Omental fat pad (tissue), 4 donors: ENCODE measurements around the gene DNASE2B. TPM values are rescaled to one million over a fixed set of nuclear protein-coding genes. Genes with fewer than 3 reads are reported as not detected.
A peak's percentile ranks its signal among the peaks of the same experiment; 100 is the strongest.

ENCODE experiments used
- ATAC-seq: fragments of 150-250 bp; one replicate; pipeline ENCODE4 v1.9.1; 2016; ENCODE audit warnings: mild to moderate bottlenecking, moderate library complexity; ENCODE audit not compliant: low FRiP score
- DNase-seq: peaks from one replicate; pipeline ENCODE4 v3.0.0-alpha.2; 2019; ENCODE audit warnings: low spot score
- total RNA-seq, 4 donors: library from RNA; depleted of rRNA; stranded (reverse); fragments of >200 nt; gene quantifications; one replicate each; pipeline ENCODE4 v1.1.0, GENCODE V29; 2016
- TF ChIP-seq, protein P1 (sequence below), 3 donors: fragments of 450-650 bp; IDR thresholded peaks; one replicate each; pipeline ENCODE4 v1.5.1; 2016 to 2017; ENCODE audit warnings: antibody characterized with exemption in 3 of 3, mild to moderate bottlenecking in 3 of 3, moderate library complexity in 2 of 3

DNASE2B gene, protein sequence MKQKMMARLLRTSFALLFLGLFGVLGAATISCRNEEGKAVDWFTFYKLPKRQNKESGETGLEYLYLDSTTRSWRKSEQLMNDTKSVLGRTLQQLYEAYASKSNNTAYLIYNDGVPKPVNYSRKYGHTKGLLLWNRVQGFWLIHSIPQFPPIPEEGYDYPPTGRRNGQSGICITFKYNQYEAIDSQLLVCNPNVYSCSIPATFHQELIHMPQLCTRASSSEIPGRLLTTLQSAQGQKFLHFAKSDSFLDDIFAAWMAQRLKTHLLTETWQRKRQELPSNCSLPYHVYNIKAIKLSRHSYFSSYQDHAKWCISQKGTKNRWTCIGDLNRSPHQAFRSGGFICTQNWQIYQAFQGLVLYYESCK
- 1 to 10 TPM in 2 of 4 donors, not detected in 2; 1.3 to 9.7 TPM for total RNA-seq

DNA sequence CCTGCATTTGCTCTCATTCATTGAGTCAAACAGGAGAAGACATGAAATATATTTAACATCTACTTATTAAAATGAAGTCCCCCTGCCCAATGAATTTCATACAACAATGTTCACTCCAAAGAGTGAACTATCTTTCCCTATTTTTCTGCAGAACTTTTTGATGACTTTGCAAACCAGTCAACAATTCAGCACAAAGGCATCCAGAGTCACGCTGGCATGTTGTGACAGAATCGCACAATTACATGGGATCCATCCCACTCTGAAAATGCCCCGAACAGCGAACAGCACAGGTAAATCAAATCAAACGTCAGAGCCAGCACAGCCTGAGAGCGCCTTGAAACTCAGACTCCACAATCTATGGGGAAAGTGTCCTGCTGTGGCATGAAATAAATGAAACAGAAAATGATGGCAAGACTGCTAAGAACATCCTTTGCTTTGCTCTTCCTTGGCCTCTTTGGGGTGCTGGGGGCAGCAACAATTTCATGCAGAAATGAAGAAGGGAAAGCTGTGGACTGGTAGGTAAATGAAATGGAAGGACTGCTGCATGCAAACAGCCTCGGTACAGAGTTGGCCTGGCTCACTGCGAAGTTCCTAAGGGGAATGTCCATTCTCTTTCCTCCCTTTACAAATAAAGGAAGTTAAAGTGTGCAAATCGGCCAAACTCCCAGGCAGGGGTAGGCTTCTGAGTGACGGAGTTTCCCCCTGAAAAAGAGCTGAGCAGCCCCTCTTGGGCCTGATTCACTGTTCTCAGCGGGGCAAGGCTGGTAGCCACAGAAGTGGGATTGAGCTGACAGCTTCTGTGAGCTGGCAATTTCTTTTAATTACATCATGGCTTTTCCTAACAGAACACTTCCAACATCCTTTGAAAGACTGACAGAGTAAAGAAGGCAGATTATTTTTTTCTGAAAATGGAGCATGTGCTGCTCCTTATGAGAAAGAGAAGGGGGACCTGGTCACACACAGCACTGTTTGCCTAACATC, at the start of gene DNASE2B:
Gene DNASE2B (plus strand): TSS at position 310 of the 981 bp plus-strand sequence. CDS start 81 bp downstream, at position 391.
- ATAC-seq (no peak), DNase-seq (no peak)
- TF ChIP-seq, protein P1, sequence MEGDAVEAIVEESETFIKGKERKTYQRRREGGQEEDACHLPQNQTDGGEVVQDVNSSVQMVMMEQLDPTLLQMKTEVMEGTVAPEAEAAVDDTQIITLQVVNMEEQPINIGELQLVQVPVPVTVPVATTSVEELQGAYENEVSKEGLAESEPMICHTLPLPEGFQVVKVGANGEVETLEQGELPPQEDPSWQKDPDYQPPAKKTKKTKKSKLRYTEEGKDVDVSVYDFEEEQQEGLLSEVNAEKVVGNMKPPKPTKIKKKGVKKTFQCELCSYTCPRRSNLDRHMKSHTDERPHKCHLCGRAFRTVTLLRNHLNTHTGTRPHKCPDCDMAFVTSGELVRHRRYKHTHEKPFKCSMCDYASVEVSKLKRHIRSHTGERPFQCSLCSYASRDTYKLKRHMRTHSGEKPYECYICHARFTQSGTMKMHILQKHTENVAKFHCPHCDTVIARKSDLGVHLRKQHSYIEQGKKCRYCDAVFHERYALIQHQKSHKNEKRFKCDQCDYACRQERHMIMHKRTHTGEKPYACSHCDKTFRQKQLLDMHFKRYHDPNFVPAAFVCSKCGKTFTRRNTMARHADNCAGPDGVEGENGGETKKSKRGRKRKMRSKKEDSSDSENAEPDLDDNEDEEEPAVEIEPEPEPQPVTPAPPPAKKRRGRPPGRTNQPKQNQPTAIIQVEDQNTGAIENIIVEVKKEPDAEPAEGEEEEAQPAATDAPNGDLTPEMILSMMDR (IDR thresholded peaks at IDR 0.05): no peak

DNA sequence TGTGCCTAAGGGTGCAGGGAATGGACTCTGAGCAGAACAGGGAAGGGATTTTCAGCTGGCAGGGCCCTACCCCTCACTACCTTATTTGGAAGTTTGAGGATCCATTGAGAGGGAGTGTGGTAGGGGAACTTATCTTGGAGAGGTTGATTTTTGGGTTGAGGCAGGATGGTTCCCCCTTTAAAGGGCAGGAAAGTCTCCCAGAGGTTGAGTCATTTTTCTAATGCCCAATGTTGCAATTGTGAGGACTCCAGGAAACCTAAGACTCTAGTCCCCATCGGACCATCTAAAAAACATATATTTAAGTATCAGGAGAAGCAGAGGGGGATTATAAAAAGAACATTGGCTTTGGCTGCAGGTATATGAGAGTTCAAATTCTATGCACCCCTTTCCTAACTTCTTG, 49.5 kb upstream of the DNASE2B start:
- ATAC-seq: no peak
- DNase-seq: no peak
- TF ChIP-seq, protein P1 (IDR thresholded peaks at IDR 0.05): no peak

DNA sequence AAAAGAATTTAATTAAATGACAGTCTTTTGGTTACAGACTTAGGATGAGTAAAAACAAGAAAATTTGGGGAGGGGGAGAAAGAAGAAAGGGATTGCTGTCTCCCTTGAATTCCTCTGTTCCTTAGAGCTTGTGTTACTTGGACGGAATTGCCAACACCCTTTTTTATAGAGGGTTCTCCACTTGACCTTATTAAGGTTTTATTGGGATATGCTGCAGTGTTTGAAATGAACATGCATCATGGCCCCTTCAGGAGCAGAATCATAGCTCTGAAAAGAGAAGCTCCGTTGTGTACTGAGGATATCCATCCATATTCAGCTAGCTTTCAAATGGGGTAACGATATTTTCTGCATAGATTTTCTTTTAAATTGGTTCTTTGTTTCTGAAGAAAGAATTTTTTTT, 48.2 kb upstream of the DNASE2B start:
- DNase-seq (no peak), ATAC-seq (no peak)
- TF ChIP-seq, protein P1 (IDR thresholded peaks at IDR 0.05): no peak

DNA sequence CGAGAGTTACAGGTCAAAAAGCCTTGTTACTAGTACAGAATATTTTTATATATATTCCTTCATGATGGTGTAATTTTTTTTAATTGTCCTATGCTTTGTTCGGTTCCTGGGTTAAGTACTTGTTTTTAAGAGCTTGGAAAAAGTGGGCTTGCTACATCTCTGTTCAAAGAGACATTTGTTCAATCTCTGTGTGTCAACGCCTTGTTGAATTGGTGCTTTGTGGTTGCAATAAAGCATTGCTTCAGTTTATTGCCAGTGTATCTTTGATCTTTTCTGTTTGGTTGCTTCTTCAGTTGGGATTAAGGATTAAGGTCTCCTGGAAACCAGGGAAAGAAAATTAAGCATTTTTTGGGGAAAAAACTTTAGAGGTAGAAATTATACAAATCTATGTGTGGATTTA, 47.7 kb upstream of the DNASE2B start:
- TF ChIP-seq, protein P1 (IDR thresholded peaks at IDR 0.05): no peak
- no peak for DNase-seq
- no peak for ATAC-seq

DNA sequence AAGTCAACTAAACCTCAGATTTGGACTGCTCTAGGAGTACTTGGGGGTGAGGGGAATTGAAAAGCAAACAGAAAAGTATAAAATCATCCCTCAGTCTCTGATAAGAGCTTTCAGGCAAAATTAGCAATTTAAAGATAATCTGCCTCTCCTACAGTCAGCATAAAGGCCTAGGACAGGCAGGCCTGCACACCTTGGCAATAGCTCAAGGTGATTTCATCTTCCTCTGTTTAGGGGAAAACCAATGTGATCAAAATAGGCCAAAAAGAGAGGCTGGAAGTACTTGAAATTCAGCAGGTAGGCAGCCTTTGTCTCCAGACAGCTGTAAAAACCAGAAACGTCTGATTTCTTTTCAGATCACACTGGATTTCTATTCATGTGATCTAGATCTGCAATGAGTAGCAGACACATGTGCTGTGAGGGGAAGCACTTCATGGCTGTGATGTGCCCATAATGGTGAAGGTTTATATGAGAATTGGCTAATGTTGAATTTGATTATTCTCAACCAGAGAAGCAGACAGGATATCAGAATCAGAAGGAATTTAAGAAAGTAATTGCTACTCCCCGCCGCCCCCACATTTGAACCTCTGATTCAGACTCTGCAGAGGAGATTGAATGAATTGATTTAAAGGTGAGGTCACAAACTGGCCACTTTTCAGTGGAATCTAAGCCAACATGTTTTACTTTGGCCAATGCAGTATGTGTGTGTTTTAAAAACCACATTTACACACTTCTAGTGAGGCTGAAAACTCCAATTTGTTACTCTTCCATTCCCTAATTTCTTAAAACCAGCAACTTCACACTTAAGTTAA, 45.8 kb upstream of the DNASE2B start:
- TF ChIP-seq, protein P1 (IDR thresholded peaks at IDR 0.05): no peak
- DNase-seq (no peak), ATAC-seq (peak; percentile 49)

DNA sequence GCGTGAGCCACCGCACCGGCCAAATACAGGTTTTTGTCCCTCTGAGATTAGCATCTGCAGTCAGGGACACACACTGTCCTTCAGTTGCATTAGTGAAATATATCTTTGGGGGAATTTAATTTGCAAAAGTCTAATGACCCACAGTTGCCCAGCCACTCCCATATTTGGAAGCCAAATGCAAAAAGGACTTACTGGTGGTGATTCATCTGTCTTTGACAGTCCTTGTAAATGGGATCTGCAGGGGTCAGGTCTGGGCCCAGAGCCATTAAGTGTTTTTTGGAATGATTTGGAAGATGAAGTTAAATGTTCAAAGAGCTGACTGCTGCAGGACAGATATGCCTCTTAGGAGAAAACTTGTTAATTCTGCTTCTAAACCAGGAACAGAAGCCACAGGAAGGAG, 44.6 kb upstream of the DNASE2B start:
- peak; percentile 79 for ATAC-seq
- TF ChIP-seq, protein P1 (IDR thresholded peaks at IDR 0.05): no peak
- DNase-seq: no peak
